HepG2 (cell line): ENCODE data around the gene FBLN5. TPM values are rescaled to one million over a fixed set of nuclear protein-coding genes. Genes with fewer than 3 reads are reported as not detected.

Experiments used
- ATAC-seq: fragments of 200-7000 bp; cut with Tn5 transposase; 3 replicates; pipeline ENCODE4 v1.9.1; 2020; ENCODE audit warnings: mild to moderate bottlenecking, moderate library complexity
- BruUV-seq: library from RNA; stranded (reverse); fragments of 400-500 nt; replicated peaks from 2 replicates; lab custom pipeline; 2021; lab: Mats Ljungman, UMichigan
- CTCF ChIA-PET: fragments of 300-600 bp; formaldehyde crosslinking; extraction: SDS; loops from one replicate; lab custom pipeline; 2021; ENCODE audit warnings: low total read pairs, inconsistent platforms, low intra/inter-chr PET ratio; lab: Yijun Ruan, JAX
- POLR2A ChIA-PET: fragments of 350-600 bp; sonication (Branson Sonifier 250); formaldehyde crosslinking; loops from one replicate; lab custom pipeline; 2020; ENCODE audit warnings: antibody characterized with exemption, inconsistent platforms; lab: Yijun Ruan, JAX
- DNase-seq: peaks from one replicate; pipeline ENCODE4 v3.0.0-alpha.2; 2015; ENCODE audit warnings: low spot score
- FAIRE-seq: peaks from 3 replicates; lab custom pipeline; 2011; peaks lifted over from hg19 to GRCh38; lab: Jason Lieb, UNC
- H2AFZ ChIP-seq: one replicate; pipeline ENCODE4 v1.6.1; 2011; ENCODE audit warnings: low read length, inconsistent platforms
- H3K27ac ChIP-seq: fragments of 300-600 bp; 3 replicates; pipeline ENCODE4 v1.8.0; 2011; ENCODE audit warnings: mixed run types, mild to moderate bottlenecking, mixed read lengths, low read length, inconsistent platforms; ENCODE audit not compliant: insufficient read depth; ENCODE audit errors: extremely low read length
- H3K27me3 ChIP-seq, 2 experiments: fragments of 200-600 bp in 1 of 2; 2 replicates in 1 of 2; 3 replicates in 1 of 2; pipeline versions ENCODE4 v1.6.0 to v1.8.0; 2011; ENCODE audit warnings: low read length in 2 of 2, mild to moderate bottlenecking in 2 of 2, moderate library complexity in 2 of 2, inconsistent platforms in 1 of 2; ENCODE audit not compliant: insufficient read depth in 2 of 2, control insufficient read depth in 1 of 2
- H3K36me3 ChIP-seq, 2 experiments: fragments of 200-600 bp in 1 of 2; replicated peaks in 1 of 2; 2 replicates in 1 of 2; 3 replicates in 1 of 2; pipeline versions ENCODE4 v1.5.1 to v1.8.0; 2011; ENCODE audit warnings: low read length in 2 of 2, inconsistent platforms in 1 of 2; ENCODE audit not compliant: insufficient read depth in 2 of 2, control insufficient read depth in 1 of 2
- H3K4me1 ChIP-seq: 2 replicates; pipeline ENCODE4 v1.5.1; 2012; ENCODE audit warnings: low read length, inconsistent platforms; ENCODE audit not compliant: insufficient read depth
- H3K4me2 ChIP-seq: 2 replicates; pipeline ENCODE4 v1.6.0; 2011; ENCODE audit warnings: low read depth, low read length, inconsistent platforms
- H3K4me3 ChIP-seq, 3 experiments: fragments of 200-600 bp in 1 of 3; sonication (generic), shearing (Covaris generic) in 1 of 3; replicated peaks in 1 of 3; 2 replicates each; pipeline ENCODE4 v1.5.1; 2011 to 2016; ENCODE audit warnings: low read length in 3 of 3, inconsistent platforms in 2 of 3, low read depth in 2 of 3, mild to moderate bottlenecking in 2 of 3, control low read depth in 1 of 3, mixed read lengths in 1 of 3; ENCODE audit not compliant: insufficient read depth in 1 of 3
- H3K79me2 ChIP-seq: one replicate; pipeline ENCODE4 v1.6.1; 2011; ENCODE audit warnings: low read length, inconsistent platforms; ENCODE audit not compliant: insufficient read depth
- H3K9ac ChIP-seq: 2 replicates; pipeline ENCODE4 v1.6.0; 2011; ENCODE audit warnings: mild to moderate bottlenecking, low read depth, low read length, inconsistent platforms; ENCODE audit not compliant: insufficient read depth
- H3K9me3 ChIP-seq: 2 replicates; pipeline ENCODE4 v1.5.1; 2012; ENCODE audit warnings: mild to moderate bottlenecking, low read length
- H4K20me1 ChIP-seq: 2 replicates; pipeline ENCODE4 v1.6.0; 2011; ENCODE audit warnings: inconsistent platforms, mild to moderate bottlenecking, low read length, moderate library complexity; ENCODE audit not compliant: insufficient read depth
- ATF7 ChIP-seq, 2 experiments: fragments of 450-650 bp in 1 of 2; sonication (generic) in 1 of 2; formaldehyde crosslinking in 1 of 2; IDR thresholded peaks; 2 replicates each; pipeline versions ENCODE4 v1.4.0 to v1.6.1; 2016 to 2020; ENCODE audit warnings: antibody characterized with exemption in 1 of 2, mild to moderate bottlenecking in 1 of 2, missing genetic modification reagents in 1 of 2
- CREB1 ChIP-seq, 2 experiments: fragments of 450-650 bp in 1 of 2; IDR thresholded peaks; 2 replicates each; pipeline ENCODE4 v1.6.1; 2016 to 2017; ENCODE audit warnings: control low read depth in 1 of 2, mild to moderate bottlenecking in 1 of 2, missing compliant biosample characterization in 1 of 2, missing genetic modification characterization in 1 of 2
- NKX3-1 ChIP-seq: sonication (generic); formaldehyde crosslinking; IDR thresholded peaks from 2 replicates; pipeline ENCODE4 v1.5.0; 2020; ENCODE audit warnings: missing genetic modification reagents
- PHF21A ChIP-seq: sonication (generic); formaldehyde crosslinking; IDR thresholded peaks from 2 replicates; pipeline ENCODE4 v1.5.0; 2020; ENCODE audit warnings: mild to moderate bottlenecking, missing genetic modification reagents
- ZNF563 ChIP-seq: sonication (generic); formaldehyde crosslinking; IDR thresholded peaks from 2 replicates; pipeline ENCODE4 v1.8.0; 2022; ENCODE audit warnings: mild to moderate bottlenecking, moderate library complexity, missing genetic modification reagents
- WGBS: methylation state at CpG from one replicate; pipeline ENCODE4 v1.1.6; 2017; ENCODE audit warnings: low lambda C conversion rate; 5-methylcytosine and 5-hydroxymethylcytosine counted together
- in situ Hi-C: cut with HindIII; loops from 2 replicates; pipeline ENCODE4 v1.10.0; 2017; ENCODE audit warnings: low pct_unique_long_range_greater_than_20kb; ENCODE audit not compliant: extremely low pct_ligation_motif_present
- intact Hi-C: fragments of 100-400 bp; cut with micrococcal nuclease; formaldehyde crosslinking; loops from one replicate; pipeline ENCODE4 v1.10.0; 2022; ENCODE audit not compliant: unreplicated experiment
- polyA plus RNA-seq, 8 experiments: library from polyadenylated mRNA; depleted of rRNA in 3 of 8; stranded (reverse) in 7 of 8; unstranded in 1 of 8; fragments of >200 nt; fragmentation: Illumina TruSeq in 4 of 8; extraction: Trizol in 4 of 8; gene quantifications; 2 replicates each; pipeline versions ENCODE4 v1.2.1 to v1.2.3, GENCODE V29; 2011 to 2016; ENCODE audit warnings: low read depth in 4 of 8, missing spikeins in 1 of 8, mixed read lengths in 1 of 8; ENCODE audit not compliant: insufficient read depth in 1 of 8
- total RNA-seq, 5 experiments: library from RNA; depleted of rRNA; stranded (reverse); fragments of >200 nt; fragmentation: Illumina TruSeq; extraction: Trizol; gene quantifications; 2 replicates each; pipeline ENCODE4 v1.2.3, GENCODE V29; 2016; ENCODE audit warnings: low read depth in 1 of 5
- TF ChIP-seq, protein P1 (sequence below): sonication (generic); formaldehyde crosslinking; IDR thresholded peaks from 2 replicates; pipeline ENCODE4 v1.5.0; 2020; ENCODE audit warnings: missing genetic modification reagents

FBLN5 gene
- total and polyA plus RNA-seq, 2 of the 13 experiments (the other 11 are each of a cell fraction or from before 2014, with no cell fraction given) = 0.38 to 0.77 TPM

DNA sequence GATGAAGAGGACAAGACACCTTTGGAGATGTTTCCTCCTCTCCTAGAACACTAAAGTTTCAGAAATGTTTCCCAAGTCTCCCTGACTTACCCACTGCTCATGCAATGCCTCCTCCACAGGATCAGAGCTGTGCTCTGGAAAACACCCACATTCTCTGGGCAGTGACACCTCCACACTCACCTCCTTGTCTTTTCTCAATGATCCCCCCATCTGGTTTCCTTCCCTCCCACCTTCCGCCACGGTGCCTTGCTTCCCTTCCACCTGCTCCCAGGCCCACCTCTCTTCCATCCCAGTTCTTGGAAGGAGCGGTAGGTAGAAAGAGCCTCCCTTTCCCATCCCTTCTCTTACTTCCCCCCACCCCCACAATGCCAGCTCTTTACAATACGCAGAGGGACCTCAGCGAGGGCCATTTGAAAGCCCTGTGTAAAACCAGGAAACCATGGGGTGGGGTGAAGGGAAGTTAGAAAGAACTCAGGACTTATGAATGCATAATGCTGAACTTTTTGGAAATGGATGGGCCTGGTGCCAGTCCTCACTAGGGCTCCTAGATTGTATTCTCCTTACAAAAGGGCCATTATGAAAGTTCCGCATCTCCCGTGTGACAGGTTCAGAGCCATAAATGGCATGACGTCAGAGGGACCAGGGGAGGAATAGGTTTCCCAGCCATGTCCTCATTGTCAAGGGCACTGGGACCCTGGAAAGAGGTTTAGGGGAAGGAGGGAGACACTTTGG lies 12.8 kb downstream of the FBLN5 start:
- peaks cover 14% of the 10 kb centered on the region for H3K4me1 ChIP-seq
- H2AFZ ChIP-seq = no peak overlapping the region
- no peak for FAIRE-seq
- H3K9ac ChIP-seq = no peak overlapping the region
- H3K4me2 ChIP-seq = no peak overlapping the region
- no TSS peak for BruUV-seq
- TF ChIP-seq ZNF563 (CRISPR knock-in tag) = no peak
- peak; percentile 63; the same call in 1 of the 2 replicates for TF ChIP-seq ATF7 (IDR thresholded peaks at IDR 0.05)
- no peak for TF ChIP-seq ATF7 (CRISPR knock-in tag; IDR thresholded peaks at IDR 0.05)
- TF ChIP-seq CREB1 (IDR thresholded peaks at IDR 0.05) = peak; percentile 84
- TF ChIP-seq CREB1 (CRISPR knock-in tag; IDR thresholded peaks at IDR 0.05) = no peak
- no peak for TF ChIP-seq NKX3-1 (CRISPR knock-in tag)
- TF ChIP-seq, protein P1, sequence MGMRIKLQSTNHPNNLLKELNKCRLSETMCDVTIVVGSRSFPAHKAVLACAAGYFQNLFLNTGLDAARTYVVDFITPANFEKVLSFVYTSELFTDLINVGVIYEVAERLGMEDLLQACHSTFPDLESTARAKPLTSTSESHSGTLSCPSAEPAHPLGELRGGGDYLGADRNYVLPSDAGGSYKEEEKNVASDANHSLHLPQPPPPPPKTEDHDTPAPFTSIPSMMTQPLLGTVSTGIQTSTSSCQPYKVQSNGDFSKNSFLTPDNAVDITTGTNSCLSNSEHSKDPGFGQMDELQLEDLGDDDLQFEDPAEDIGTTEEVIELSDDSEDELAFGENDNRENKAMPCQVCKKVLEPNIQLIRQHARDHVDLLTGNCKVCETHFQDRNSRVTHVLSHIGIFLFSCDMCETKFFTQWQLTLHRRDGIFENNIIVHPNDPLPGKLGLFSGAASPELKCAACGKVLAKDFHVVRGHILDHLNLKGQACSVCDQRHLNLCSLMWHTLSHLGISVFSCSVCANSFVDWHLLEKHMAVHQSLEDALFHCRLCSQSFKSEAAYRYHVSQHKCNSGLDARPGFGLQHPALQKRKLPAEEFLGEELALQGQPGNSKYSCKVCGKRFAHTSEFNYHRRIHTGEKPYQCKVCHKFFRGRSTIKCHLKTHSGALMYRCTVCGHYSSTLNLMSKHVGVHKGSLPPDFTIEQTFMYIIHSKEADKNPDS = no peak
- TF ChIP-seq PHF21A (CRISPR knock-in tag) = no peak
- TF ChIP-seq, all 625 proteins: peak for 2
- 86% methylated on average over 8 of the region's 8 CpGs for WGBS
- no peak for DNase-seq
- no peaks in the 10 kb centered on the region for H3K36me3 ChIP-seq
- POLR2A ChIA-PET = no interaction called here
- no peaks in the 10 kb centered on the region for H3K79me2 ChIP-seq
- no peaks in the 10 kb centered on the region for H3K27me3 ChIP-seq
- no peak overlapping the region for H3K27ac ChIP-seq
- CTCF ChIA-PET = no interaction called here
- H4K20me1 ChIP-seq = no peaks in the 10 kb centered on the region
- in situ Hi-C loops (no loop called here), intact Hi-C loops (no loop called here)
- no peak for ATAC-seq
- no peaks in the 10 kb centered on the region for H3K9me3 ChIP-seq
- no peak overlapping the region for H3K4me3 ChIP-seq
